HG02885 (cell line): ENCODE measurements around the gene RYK.
A peak's percentile ranks its signal among the peaks of the same experiment; 100 is the strongest.

Experiments used
- ATAC-seq: cut with Tn5 transposase; IDR thresholded peaks from one replicate; pipeline ENCODE4 v1.9.1; 2021; ENCODE audit warnings: mild to moderate bottlenecking; ENCODE audit not compliant: unreplicated experiment, poor library complexity

Gene RYK

GRCh38 chr3:134258761-134259347 lies 8.2 kb upstream of the RYK start:
- ATAC-seq, result no peak

- ATAC-seq, result no peak
These were observed 4.7 kb upstream of the RYK start for GRCh38 chr3:134255404-134255803.

GRCh38 chr3:134253475-134254226 lies 3.0 kb upstream of the RYK start:
- no peak for ATAC-seq

GRCh38 chr3:134252766-134253165 lies 2.1 kb upstream of the RYK start:
- ATAC-seq, result no peak

GRCh38 chr3:134251731-134252391 lies 1.2 kb upstream of the RYK start:
- ATAC-seq, result no peak

DNA sequence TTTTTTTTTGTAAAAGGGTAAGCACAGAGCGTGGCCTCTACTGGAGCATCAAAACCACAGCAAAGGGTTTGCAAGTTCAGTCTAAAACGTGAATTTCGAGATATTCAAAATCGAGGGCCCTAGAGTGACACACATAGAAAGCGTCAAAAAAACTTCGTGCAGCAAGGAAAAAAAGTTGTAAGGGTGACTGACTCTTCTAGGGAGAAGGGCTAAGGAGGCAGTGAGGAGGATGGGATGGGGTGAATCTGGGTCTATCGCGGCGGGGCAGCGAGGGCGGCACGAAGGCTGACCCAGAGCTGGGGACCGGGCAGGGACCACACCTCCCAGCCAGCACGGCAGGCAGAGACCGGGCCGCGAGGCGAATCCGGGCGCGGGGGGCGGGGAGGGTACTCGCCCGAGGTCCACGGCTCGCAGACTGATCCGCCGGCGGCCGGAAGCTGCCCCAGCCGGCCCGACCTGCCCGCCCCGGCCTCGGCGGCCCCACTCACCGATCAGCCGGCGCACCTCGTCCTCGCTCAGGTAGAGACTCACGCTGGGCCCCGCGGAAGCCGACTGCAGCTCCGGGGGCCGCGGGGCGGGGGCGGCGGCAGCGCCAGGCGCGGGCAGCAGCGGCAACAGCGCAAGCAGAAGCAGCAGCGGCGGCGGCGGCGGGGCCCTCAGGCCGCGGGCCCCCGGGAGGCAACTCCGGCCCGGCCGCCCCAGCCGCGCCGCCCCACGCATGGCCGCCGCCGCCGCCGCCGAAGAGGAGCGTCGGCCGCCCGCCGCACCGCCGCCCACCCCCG lies 533 bp downstream of the RYK start:
- peak; percentile 54 for ATAC-seq

- no peak for ATAC-seq
These were observed 1.3 kb downstream of the RYK start for GRCh38 chr3:134249296-134249841.

DNA sequence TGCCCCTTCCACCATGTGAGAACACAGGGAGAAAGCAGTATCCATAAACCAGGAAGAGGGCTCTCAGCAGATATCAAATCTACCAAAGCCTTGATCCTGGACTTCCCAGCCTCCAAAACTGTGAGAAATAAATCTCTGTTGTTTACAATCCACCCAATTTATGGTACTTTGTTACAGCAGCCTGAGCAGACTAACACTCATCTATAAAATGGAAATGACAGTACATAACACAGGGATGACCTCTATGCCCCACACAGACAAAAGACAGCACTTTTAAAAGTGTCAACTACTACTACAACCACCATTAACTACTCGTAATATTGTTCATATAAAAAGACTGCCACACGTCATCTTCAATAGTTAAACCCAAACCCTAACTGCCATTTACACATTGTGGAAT lies 5.7 kb downstream of the RYK start:
- no peak for ATAC-seq

DNA sequence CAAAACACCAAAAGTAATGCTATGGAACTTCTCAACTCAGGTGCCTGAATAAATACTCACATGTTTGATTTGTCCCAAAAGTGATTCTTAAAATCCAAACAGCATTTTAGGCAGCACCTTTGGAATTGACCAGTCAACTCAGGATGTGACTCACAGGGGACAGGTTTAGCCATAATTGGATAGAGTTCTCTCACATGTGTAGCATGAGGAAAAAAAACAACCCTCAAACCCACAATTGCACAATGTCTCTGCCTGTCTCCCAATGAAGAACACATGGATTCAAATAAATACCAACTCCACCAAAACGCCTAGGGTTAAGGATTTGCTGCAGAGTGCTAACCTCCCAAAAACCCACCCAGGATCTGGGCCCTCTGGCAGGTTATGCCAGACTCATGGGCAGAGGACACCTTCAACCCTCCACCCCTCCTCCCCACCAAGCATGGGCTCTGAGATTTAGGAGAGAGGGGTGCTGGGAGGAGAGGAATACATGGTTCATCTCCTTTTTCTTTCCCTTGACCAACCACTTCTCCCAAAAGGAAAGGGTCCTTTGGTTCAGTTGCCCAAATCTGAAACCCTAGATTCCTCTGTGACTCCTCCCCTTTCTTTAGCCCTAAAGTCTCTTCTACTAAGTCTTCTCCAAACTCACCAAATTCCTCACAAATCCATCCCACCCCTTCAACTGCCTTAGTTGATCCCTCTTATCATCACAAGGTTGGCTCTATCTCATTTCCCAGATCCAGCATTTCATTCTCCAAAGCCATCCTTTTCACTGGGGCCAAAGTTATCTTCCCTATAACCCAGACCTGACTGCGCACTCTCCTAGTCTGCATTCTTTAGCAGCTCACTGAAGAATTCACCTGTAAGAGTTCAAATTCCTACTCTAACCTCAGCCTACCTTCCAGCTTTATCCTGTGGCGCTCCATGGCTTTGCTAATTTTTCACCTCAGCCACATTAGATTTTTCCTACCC lies 7.7 kb downstream of the RYK start:
- ATAC-seq, result no peak

GRCh38 chr3:134239538-134239937 lies 11.1 kb downstream of the RYK start:
- ATAC-seq, result peak; percentile 63

GRCh38 chr3:134237454-134238145 lies 13.1 kb downstream of the RYK start:
- ATAC-seq, result no peak

GRCh38 chr3:134236505-134237170 lies 14.0 kb downstream of the RYK start:
- ATAC-seq, result peak; percentile 65

DNA sequence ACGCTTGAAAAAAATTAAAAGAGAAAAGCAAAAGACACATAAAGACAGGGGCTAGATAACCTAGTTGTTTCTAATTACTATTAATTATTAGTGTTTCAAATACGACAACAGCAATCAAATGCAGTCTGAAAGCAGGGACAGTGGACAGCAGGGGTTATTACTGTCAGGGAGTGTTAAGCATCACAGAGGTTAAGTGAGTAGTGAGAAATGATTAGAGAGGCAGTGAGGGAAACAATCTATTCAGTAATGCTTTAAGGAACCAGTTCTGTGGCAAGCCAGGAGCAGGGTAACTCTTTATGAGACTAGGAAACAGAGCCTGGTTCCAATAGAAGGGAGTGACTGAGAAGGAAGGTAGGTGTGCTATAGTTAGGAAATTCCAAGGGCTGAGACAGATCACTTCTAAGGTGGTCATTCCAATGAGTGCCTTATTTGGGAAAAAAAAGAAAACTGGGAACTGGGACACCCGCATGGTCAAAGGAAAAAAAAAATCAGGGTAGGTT lies 15.0 kb downstream of the RYK start:
- no peak for ATAC-seq

DNA sequence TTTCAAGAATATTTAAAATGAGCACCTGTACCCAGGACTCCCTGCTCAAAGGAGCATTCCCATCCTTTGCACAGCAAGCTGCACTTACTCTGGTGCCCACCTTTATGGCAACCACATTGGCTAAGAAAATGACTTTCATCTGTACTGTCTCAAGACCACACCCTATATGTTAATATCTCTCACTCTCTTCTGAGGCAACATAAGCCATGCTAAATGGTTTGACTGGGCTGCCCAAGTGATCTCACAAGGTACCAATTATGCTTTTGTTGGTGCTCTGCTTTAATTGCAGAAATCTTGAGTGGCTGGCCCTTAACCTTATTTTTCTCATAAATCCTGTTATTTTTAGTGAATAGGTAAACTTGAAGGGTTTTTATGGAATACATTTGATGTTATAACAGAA lies 17.7 kb downstream of the RYK start:
- no peak for ATAC-seq

GRCh38 chr3:134232151-134232550 lies 18.5 kb downstream of the RYK start:
- ATAC-seq, result peak; percentile 46

GRCh38 chr3:134231131-134231530 lies 19.5 kb downstream of the RYK start:
- ATAC-seq, result no peak

GRCh38 chr3:134229038-134229437 lies 21.6 kb downstream of the RYK start:
- ATAC-seq, result no peak

DNA sequence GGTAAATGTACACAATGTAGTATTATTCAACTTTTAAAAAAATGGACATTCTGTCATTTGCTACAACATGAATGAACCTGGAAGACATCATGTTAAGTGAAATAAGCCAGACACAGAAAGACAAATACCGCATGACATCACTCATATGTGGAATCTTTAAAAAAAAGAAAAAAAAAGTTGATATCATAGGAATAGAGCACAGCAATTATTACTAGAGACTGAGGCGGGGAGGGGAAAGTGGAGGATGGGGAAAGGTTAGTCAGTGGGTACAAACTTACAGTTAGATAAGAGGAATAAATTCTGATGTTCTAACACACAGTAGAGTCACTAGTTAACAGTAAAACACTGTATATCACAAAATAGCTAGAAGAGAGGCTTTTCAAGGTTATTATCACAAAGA lies 22.2 kb downstream of the RYK start:
- ATAC-seq, result no peak
